Measurements from ENCODE around the gene MTMR1.

DNA sequence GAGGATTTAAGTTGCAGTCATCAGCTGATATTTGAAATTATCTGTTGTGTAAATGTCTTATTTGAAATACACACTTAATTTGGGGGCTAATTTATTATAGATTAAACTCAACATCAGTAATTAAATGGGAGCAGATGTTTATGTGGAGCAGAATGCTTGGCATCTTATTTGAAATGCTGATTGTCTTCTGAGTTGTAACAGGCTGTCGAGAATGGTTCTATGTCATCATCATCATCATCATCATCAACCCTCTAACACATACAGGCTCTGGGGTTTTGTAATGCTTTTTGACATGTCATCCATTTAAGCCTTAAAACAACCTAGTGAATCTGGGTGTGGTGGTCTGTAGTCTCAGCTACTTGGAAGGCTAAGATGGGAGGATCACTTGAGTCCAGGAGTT is 8.2 kb downstream of the MTMR1 start:
- TF ChIP-seq, protein P1, sequence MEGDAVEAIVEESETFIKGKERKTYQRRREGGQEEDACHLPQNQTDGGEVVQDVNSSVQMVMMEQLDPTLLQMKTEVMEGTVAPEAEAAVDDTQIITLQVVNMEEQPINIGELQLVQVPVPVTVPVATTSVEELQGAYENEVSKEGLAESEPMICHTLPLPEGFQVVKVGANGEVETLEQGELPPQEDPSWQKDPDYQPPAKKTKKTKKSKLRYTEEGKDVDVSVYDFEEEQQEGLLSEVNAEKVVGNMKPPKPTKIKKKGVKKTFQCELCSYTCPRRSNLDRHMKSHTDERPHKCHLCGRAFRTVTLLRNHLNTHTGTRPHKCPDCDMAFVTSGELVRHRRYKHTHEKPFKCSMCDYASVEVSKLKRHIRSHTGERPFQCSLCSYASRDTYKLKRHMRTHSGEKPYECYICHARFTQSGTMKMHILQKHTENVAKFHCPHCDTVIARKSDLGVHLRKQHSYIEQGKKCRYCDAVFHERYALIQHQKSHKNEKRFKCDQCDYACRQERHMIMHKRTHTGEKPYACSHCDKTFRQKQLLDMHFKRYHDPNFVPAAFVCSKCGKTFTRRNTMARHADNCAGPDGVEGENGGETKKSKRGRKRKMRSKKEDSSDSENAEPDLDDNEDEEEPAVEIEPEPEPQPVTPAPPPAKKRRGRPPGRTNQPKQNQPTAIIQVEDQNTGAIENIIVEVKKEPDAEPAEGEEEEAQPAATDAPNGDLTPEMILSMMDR (IDR thresholded peaks at IDR 0.05; ENCODE audit: borderline replicate concordance, extremely low read depth, low read length, poor library complexity, severe bottlenecking), result no peak
- no peak for TF ChIP-seq EZH2 (IDR thresholded peaks at IDR 0.05; ENCODE audit: borderline replicate concordance, low read depth, low read length, severe bottlenecking)

Data from DND-41 (cell line).